Fibroblast of skin of left biceps (primary cell): ENCODE measurements around the gene STK24.

ENCODE experiments used
- DNase-seq, 2 experiments: peaks; one replicate each; pipeline ENCODE4 v3.0.0-alpha.2; 2013; ENCODE audit warnings: low read depth in 2 of 2

Gene STK24

GRCh38 chr13:98556968-98557631 lies 19.8 kb downstream of the STK24 start:
- DNase-seq, result no peak

- DNase-seq, result no peak
Observed at GRCh38 chr13:98556142-98556816, 20.6 kb downstream of the STK24 start.

- no peak for DNase-seq
Observed at GRCh38 chr13:98549728-98550317, 27.1 kb downstream of the STK24 start.

DNA sequence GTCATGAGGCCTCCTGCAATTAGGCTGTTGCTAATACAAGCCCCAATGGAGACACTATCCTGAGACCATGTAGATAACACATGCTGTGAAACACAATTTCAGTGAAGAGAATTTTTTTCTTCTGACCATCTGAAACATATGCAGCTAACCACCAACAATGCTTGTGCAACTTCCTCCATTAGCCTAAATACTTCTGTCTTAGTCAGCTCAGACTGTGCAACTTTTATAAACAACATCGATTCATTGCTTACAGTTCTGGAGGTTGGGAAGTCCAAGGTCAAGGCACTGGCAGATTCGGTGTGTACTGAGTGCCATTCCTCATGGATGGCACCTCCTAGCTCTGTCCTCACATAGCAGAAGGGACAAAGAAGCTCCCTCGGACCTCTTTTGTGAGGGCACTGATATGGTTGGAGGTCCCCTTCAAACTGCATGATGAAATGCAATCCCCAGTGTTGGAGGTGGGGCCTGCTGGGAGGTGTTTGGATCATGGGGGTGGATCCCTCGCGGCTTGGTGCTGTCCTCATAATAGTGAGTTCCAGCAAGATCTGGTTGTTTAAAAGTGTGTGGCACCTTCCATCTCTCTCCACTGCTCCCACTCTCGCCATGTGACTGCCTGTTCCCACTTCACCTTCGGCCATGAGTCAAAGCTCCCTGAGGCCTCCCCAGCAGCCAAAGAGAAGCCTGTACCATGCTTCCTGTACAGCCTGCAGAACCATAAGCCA lies 27.7 kb downstream of the STK24 start:
- DNase-seq, result peak; percentile 65 to 68

GRCh38 chr13:98548230-98548629 lies 28.7 kb downstream of the STK24 start:
- no peak for DNase-seq

DNA sequence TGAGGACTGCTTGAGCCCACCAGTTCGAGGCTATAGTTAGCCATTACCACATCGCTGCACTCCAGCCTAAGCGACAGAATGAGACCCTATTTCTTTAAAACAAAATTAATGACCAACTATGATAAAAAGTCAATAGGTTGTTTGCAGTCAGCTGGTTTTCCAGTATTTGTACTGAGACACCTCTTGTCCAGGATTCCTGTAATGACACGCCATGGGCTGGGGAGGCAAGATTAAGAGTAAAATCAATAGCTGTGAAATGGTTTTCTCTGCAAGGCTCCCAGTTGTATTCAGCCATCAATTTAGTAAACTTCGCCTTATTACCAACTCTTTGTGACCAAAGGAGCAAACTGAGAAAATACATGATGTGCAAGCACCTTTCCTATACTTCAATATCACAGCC lies 29.5 kb downstream of the STK24 start:
- no peak for DNase-seq

GRCh38 chr13:98546402-98546801 lies 30.5 kb downstream of the STK24 start:
- no peak for DNase-seq

- no peak for DNase-seq
Observed at GRCh38 chr13:98544104-98544710, 32.7 kb downstream of the STK24 start.

DNA sequence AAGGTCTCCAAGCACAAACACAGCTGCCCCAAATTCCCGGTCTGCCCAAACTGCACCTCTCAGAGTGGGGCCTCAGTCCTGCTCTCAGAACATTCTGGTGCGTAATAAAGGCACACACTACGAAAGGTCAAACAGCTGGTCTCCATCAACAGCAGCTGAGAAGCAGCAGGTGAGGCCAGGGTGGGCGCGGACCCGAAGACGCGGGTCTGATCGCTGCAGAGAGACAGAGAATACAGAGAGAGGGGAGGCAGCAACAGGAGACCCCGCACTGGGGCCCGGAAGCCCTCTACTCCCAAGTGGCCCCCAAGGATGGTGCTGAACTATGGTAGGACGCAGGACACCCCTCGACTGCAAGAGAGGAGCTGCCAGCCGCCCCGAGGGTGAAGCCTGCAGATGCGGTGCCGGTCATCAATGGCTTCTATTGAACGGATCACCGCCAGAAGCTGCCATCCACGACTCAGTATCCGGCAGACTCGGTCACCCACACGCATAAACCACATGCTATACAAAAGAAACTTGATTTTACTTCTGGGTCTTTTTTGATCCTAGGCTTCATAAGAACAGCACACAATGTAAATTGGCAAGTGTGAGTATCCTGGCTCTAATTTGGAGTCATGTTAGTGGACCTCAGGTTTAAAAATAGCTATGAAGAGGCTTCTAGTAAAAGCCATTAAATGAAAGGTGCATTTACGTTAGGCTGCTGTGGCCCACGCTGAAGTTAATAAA lies 33.4 kb downstream of the STK24 start:
- no peak for DNase-seq

DNA sequence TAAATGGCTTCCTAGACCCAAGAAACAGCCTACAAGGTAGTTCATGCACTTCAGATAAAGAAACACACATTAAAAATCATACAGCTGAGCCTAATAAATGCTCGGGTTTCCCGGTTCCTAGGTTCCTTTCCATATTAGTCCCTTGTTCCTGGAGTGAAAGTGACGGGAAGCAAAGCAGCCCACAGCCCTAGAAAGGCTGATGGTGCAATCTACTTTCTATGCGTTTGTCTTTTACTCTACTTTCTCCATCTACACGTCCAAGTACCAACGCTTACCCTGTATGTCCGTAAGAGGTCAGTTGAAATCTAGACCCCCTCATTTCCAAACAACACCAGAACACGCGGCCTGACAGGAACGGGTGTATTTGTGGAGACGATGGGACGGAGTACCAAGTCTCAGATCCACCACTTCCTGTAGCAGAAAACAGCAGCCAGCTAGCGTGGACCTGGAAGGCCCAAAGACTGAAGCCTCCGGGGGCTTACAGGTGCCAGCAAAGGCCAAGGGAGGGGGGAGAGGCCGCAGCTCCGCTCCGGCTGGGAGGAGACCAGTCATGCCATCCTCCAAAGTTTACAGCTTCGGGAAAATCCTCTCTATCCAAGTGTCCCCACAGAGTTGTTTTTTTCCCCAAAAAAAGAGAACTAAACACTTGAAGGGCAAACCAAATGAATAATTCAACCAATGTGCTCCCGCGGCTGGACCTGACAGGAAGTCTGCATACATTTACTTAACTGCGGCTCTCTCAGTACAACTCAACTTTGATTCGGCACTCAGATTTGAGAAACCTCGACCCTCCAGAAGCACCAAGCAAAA lies 34.1 kb downstream of the STK24 start:
- no peak for DNase-seq

DNA sequence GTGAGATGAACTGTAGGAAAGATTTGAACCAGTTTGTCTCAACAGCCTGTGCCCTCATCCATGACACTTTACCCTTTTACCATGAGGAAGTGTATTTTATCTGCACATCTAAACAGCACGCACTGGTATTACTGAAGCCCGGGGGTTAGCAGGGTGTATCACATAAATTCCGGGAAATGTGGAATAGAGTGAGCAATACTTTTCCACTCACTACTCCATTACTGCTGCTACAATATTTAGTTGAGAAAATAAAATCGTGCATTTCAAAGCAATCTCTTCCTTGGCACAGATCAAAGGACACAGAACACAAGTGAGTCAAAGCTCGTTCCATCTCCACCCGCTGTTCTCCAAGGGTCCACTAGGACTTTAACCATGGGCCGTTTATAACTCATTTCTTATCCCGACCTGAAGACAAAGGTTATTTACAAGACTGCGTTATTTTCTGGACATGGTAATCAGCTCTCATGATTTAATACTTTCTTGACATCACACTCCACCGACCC lies 35.2 kb downstream of the STK24 start:
- no peak for DNase-seq

DNA sequence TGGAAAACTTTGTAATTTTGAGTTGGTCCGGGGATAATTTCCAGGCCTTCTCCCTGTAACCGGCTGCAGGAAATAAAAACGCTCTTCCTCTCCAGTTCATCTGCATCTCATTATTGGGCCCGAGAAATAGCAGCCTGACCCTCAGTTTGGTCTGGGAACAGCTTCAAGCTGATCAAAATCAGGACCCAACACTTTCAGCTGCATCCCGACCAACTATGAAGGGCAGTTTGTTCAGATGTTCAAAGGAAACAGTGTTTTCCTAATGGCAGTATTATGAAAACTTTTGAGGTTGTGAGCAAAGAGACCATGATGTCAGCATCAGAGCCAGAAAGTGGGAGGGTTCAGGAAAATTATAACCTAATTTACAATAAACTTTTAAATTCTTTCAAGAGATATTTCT lies 35.7 kb downstream of the STK24 start:
- no peak for DNase-seq

DNA sequence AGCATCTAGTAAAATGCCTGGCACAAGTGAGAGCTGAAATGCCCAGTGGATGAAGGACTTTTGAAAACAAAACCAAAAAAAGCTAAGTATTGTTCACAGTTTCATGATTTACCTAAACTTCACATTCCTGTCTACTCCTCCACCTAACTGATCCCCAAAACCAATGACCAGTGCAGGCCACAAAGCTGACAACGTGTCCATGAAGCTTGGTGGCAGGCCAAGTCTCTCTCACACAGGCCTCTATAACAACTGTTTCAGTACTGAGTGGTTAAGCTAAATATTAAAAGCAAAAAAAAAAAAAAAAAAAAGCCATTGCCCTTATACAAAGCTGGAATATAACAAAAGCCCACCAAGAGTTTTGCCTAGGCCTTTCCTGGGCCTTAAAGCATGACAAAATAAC lies 36.4 kb downstream of the STK24 start:
- no peak for DNase-seq

GRCh38 chr13:98539666-98540065 lies 37.2 kb downstream of the STK24 start:
- DNase-seq, result no peak

DNA sequence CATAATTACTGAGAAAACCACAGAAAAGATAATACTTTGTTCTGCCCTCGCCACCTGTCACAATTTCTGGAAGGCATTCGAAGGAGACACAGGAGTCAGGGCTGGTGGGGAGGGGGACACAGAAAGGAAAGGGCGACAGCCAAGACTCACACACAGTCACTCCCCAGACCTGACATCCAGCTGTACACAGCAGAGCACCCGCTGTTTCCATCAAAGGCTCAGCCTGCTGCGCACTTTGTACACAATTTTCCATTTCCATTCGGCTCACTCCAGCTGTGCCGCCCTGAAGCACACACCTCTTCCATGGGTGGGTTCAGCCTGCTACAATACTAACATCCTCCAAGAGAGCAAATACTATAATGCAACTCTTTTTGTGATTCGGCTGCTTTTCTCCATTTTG lies 38.0 kb downstream of the STK24 start:
- DNase-seq, result no peak

GRCh38 chr13:98537740-98538139 lies 39.2 kb downstream of the STK24 start:
- DNase-seq, result no peak

DNA sequence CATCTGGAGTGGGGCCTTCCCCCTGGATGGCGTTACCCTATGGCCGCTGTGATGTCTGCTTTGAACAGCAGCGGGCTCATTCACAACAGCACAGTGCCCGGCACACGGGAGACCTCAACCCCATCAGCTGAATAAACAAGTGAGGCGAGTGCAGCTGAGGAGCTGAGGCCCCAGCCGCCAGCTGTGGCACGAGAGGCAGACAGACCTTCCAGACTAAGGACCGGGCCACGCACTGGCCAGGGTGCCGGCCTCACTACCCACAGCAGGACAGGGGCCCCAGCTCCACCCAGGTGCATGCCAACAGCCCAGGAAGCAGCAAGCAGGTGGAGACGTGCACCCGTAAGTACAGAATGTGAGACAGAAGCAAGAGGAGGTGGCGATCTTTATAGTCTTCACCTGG lies 39.6 kb downstream of the STK24 start:
- DNase-seq, result no peak

DNA sequence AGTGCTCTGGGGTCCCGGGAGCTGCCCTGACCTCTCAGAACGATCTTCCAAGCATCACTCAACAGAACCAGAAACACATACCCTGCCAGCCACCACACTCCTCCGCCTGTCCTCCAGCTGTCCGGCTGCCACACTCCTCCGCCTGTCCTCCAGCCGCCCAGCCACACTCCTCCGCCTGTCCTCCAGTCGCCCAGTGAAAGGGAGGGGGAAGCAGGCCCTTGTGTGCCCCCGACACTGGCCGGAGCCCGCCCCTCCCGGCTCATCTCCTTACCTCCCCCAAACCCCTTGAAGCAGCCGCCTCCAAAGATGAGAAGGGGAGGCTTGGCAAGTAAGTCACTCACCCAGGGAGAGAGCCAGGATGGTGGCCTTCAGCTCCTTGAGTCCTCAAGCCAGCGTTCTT lies 40.2 kb downstream of the STK24 start:
- no peak for DNase-seq

GRCh38 chr13:98535501-98536354 lies 41.2 kb downstream of the STK24 start:
- no peak for DNase-seq

- DNase-seq, result no peak
Observed at GRCh38 chr13:98534821-98535220, 42.1 kb downstream of the STK24 start.
